Chondrocyte (in vitro differentiated cells): ENCODE data around the gene KRI1. TPM values are rescaled to one million over a fixed set of nuclear protein-coding genes. Genes with fewer than 3 reads are reported as not detected.
"Not testable (repeated sequence)": the region's sequence is repeated elsewhere in the genome, so short reads cannot be mapped to it uniquely, and the experiment has no call there.

Experiments
- DNase-seq: peaks from one replicate; pipeline ENCODE4 v3.0.0; 2021; ENCODE audit warnings: mixed read lengths, low spot score
- H3K27ac Mint-ChIP-seq: one replicate; pipeline ENCODE4 v1.8.0; 2021; ENCODE audit warnings: mild to moderate bottlenecking, moderate library complexity, mixed read lengths; ENCODE audit not compliant: unreplicated experiment
- H3K27me3 Mint-ChIP-seq: 2 replicates; pipeline ENCODE4 v1.8.0; 2021; ENCODE audit warnings: low read depth, mixed read lengths
- H3K36me3 Mint-ChIP-seq: 2 replicates; pipeline ENCODE4 v1.8.0; 2021; ENCODE audit warnings: low read depth, mixed read lengths
- H3K4me1 Mint-ChIP-seq: 2 replicates; pipeline ENCODE4 v1.8.0; 2021; ENCODE audit warnings: low read depth, mild to moderate bottlenecking, mixed read lengths
- H3K4me3 Mint-ChIP-seq: one replicate; pipeline ENCODE4 v1.8.0; 2021; ENCODE audit warnings: mild to moderate bottlenecking, moderate library complexity, mixed read lengths; ENCODE audit not compliant: unreplicated experiment
- H3K9me3 Mint-ChIP-seq: 2 replicates; pipeline ENCODE4 v1.8.0; 2021; ENCODE audit warnings: low read depth, mixed read lengths
- total RNA-seq: library from RNA; stranded (reverse); gene quantifications from 3 replicates; pipeline ENCODE4 v1.2.1, GENCODE V29; 2021
- TF ChIP-seq, protein P1 (sequence below): fragments of 200-600 bp; sonication (generic); IDR thresholded peaks from 2 replicates; pipeline ENCODE4 v1.5.0; 2021; ENCODE audit warnings: antibody characterized with exemption, mild to moderate bottlenecking, moderate library complexity

The KRI1 gene
- total RNA-seq, 1 donor from 2014 or later = 14.2 TPM

DNA sequence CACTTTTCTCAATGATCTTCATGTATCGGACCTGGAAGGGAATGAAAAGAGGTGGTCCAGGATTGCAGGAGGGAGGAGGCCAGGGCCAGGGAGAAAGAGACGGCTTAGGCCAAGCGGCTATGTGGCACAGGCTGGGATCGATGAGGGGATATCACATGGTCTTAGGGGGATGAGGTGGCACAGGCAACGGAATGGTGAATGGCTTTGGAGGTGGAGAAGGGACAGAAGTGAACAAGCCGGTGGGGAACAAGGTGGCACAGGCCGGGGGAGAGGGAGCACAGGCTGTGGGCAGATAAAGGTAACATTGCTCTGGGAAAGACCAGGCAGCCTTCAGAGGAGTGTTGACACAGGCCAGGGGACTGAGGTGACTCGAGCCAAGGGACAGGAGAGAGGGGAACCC lies 8.7 kb upstream of the KRI1 start:
- H3K27me3 Mint-ChIP-seq = no peaks in the 10 kb centered on the region
- no peak overlapping the region for H3K27ac Mint-ChIP-seq
- no peak overlapping the region for H3K4me3 Mint-ChIP-seq
- no peaks in the 10 kb centered on the region for H3K9me3 Mint-ChIP-seq
- TF ChIP-seq, protein P1, sequence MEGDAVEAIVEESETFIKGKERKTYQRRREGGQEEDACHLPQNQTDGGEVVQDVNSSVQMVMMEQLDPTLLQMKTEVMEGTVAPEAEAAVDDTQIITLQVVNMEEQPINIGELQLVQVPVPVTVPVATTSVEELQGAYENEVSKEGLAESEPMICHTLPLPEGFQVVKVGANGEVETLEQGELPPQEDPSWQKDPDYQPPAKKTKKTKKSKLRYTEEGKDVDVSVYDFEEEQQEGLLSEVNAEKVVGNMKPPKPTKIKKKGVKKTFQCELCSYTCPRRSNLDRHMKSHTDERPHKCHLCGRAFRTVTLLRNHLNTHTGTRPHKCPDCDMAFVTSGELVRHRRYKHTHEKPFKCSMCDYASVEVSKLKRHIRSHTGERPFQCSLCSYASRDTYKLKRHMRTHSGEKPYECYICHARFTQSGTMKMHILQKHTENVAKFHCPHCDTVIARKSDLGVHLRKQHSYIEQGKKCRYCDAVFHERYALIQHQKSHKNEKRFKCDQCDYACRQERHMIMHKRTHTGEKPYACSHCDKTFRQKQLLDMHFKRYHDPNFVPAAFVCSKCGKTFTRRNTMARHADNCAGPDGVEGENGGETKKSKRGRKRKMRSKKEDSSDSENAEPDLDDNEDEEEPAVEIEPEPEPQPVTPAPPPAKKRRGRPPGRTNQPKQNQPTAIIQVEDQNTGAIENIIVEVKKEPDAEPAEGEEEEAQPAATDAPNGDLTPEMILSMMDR = no peak
- DNase-seq = no peak
- H3K4me1 Mint-ChIP-seq = peaks cover 8% of the 10 kb centered on the region
- no peaks in the 10 kb centered on the region for H3K36me3 Mint-ChIP-seq

DNA sequence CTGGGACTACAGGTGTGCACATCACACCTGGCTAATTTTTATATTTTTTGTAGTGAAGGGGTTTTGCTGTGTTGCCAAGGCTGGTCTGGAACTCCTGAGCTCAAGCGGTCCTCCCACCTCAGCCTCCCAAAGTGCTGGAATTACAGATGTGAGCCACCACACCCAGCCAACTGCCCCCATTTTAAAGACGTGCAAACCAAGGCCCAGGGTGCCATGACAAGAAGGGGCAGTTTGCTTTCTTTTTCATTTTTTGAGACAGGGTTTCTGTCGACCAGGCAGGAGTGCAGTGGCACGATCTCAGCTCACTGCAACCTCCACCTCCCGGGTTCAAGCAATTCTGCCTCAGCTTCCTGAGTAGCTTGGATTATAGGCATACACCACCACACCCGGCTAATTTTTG lies 8.0 kb upstream of the KRI1 start:
- peaks cover 14% of the 10 kb centered on the region for H3K4me1 Mint-ChIP-seq
- not testable (repeated sequence) for H3K27me3 Mint-ChIP-seq, DNase-seq, H3K9me3 Mint-ChIP-seq, H3K4me3 Mint-ChIP-seq, H3K36me3 Mint-ChIP-seq, H3K27ac Mint-ChIP-seq

DNA sequence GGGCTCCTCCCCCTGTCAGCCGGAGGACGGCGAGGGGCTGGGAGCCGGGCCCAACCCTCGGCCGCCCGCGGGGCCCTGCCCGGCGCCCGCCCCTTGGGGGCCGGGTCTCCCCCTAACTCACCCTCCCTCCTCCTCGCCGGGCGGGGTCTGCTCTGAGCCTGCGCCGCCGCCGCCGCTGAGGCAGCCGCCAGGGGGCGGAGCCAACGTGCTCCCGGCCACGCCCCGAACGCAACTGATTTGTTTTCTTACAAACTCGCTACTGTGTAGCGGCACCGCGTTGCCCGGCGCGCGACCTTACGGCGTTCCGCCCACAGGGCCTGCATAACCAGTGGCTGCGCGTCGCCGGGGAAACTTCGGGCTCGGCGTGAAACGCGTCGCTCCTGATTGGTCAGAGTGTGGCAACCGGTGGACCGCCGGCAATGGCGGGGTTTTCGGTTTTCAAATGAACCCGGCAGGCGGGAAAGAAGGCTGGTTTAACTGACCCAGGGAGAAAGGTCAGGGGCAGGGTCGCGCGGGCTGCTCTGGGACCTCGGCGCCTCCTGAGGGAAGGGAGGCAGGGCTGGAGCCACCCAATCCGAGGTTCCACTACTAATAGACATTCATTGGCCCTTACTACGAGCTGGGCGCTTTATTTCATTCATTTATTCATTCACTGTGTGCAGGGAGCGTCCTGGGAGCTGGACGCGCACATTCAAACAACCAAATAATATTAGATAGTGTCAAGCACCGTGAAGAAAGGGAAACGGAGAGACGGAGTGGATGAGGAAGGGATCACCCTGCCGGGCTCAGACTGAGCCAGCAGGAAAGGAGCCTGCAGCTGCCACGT lies 3.2 kb upstream of the KRI1 start, which contains the start of gene CDKN2D:
Gene CDKN2D (minus strand): TSS at position 154 of the 826 bp plus-strand sequence. CDS start 326 bp downstream, outside the sequence.
- Mint-ChIP-seq H3K4me1 (peaks cover 42% of the 10 kb centered on the region), H3K27ac (peak within 1 kb of the TSS; percentile 82), H3K36me3 (no peaks in the 10 kb centered on the region), H3K27me3 (no peaks in the 10 kb centered on the region), H3K4me3 (peak within 1 kb of the TSS; percentile 84), H3K9me3 (no peaks in the 10 kb centered on the region)
- TF ChIP-seq, protein P1 = peak; percentile 24
- peak; percentile 100 for DNase-seq

DNA sequence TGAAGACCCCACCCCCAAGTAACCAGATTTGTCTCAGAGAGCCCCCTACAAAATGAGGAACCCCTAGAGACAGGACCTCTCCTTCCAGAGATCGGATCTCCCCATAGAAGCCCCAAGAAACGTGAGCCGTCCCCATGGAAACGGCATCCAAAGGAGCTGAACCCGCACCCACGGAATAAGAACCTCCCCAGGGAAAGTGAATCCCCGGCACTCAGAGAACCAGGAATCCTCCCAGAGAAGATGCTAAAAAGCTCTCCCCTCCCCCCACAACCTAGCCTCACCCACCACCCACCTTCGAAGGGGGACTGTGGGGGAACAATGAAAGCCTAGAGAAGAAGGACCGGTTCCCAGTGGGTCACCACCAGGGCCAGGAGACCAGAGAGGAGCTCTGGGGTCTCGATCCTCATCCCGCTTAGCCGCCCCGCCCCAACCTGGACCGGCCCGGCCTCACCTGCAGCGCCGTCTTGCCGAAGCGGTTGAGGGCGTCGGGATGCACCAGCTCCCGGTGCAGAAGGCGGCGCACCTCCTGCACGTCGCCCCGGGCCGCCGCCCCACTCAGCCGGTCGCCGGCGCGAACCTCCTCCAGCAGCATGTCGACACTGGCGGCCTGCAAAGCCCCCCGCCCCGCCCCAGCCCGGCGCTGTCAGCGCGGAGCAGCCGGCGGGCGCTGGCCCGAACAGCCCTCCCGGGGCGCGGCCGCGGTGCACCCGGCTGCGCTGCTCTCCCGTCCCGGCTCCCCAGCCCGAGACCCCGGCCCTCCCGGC lies 2.4 kb upstream of the KRI1 start:
- H3K36me3 Mint-ChIP-seq = no peaks in the 10 kb centered on the region
- no peaks in the 10 kb centered on the region for H3K9me3 Mint-ChIP-seq

DNA sequence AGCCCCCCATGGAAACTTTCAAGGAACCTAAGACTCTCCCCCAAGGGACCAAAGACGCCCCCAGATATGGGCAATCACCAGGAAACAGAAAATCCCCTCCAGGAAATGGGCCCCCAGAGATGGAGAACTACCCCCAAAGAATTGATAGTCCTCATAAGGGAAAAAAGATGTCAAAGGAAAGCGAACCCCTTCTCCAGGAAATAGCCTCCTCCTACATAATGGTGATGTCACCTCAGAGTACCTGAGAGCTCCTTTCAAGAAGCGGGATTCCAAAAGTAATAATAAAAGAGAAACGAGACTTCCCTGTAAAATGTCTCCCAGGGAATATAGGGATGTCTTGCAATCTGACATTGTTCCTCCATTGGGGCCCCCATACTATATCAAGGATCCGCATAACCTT lies 1.8 kb upstream of the KRI1 start:
- H3K27ac Mint-ChIP-seq = no peak overlapping the region
- H3K36me3 Mint-ChIP-seq = no peaks in the 10 kb centered on the region
- peak overlapping the region; percentile 84 for H3K4me3 Mint-ChIP-seq
- TF ChIP-seq, protein P1 = no peak
- no peak for DNase-seq
- no peaks in the 10 kb centered on the region for H3K27me3 Mint-ChIP-seq
- H3K9me3 Mint-ChIP-seq = no peaks in the 10 kb centered on the region
- H3K4me1 Mint-ChIP-seq = peaks cover 42% of the 10 kb centered on the region

More for the DNA sequence above, 2.4 kb upstream of the KRI1 start:
- H3K27ac Mint-ChIP-seq = no peak overlapping the region
- H3K4me1 Mint-ChIP-seq = peaks cover 42% of the 10 kb centered on the region
- H3K27me3 Mint-ChIP-seq = no peaks in the 10 kb centered on the region
- H3K4me3 Mint-ChIP-seq = peak overlapping the region; percentile 84
- TF ChIP-seq, protein P1 = no peak
- DNase-seq = peak; percentile 90
